Measurements from ENCODE around the gene ROR2. TPM values are rescaled to one million over a fixed set of nuclear protein-coding genes. Genes with fewer than 3 reads are reported as not detected.

ROR2 gene
- total and polyA plus RNA-seq, 2 of the 13 experiments (the other 11 are each of a cell fraction or from before 2014, with no cell fraction given): not detected

DNA sequence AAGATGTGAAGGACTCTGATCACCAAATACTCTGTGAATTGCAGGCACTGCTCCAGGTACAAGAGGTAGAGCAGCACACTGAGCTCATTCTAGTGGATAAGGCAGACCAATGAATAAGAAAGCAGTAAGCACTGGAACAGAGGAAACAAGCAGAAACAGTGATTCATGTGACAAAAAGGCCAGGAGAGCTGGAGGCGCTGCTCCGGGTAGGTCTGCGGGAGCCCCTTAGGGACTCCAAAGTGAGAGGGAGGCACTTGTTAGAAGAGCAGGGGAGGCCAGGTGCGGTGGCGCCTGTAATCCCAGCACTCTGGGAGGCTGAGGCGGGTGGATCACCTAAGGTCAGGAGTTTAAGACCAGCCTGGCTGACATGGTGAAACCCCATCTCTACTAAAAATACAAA, 294.8 kb downstream of the ROR2 start (continued):
- TF ChIP-seq, protein P1, sequence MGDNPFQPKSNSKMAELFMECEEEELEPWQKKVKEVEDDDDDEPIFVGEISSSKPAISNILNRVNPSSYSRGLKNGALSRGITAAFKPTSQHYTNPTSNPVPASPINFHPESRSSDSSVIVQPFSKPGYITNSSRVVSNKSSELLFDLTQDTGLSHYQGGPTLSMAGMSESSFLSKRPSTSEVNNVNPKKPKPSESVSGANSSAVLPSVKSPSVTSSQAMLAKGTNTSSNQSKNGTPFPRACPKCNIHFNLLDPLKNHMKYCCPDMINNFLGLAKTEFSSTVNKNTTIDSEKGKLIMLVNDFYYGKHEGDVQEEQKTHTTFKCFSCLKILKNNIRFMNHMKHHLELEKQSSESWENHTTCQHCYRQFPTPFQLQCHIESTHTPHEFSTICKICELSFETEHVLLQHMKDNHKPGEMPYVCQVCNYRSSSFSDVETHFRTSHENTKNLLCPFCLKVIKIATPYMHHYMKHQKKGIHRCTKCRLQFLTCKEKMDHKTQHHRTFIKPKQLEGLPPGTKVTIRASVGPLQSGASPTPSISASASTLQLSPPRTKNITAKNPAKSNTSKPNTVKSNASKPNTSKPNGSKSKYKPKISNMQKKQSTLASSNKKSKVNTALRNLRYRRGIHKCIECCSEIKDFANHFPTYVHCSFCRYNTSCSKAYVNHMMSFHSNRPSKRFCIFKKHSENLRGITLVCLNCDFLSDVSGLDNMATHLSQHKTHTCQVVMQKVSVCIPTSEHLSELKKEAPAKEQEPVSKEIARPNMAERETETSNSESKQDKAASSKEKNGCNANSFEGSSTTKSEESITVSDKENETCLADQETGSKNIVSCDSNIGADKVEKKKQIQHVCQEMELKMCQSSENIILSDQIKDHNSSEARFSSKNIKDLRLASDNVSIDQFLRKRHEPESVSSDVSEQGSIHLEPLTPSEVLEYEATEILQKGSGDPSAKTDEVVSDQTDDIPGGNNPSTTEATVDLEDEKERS (CRISPR knock-in tag; IDR thresholded peaks at IDR 0.05): no peak
- TF ChIP-seq MIXL1 (CRISPR knock-in tag; IDR thresholded peaks at IDR 0.05): no peak

DNA sequence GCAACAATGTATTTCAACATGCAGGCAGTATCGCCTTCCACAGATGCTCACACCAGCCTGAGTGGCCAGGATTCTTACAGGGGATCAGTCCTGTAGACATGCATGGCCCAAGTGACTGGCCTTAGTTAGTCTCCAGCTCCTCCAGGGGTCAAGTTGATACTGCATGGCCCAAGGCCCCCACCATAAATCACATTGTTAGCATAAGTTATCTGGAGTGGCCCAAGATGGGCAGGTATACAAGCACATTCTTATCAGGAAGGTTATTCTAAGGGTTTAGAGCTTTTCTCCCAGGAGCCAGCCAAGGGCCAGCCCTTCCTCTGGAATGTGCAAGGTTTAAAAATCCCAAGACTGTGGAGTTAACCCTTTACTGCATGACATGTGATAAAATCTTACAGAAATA, 295.5 kb downstream of the ROR2 start:
- Histone ChIP-seq H3K4me1 (ENCODE audit: insufficient read depth, low read length) (no peaks in the 10 kb centered on the region), H3K9me3 (ENCODE audit: low read length) (no peaks in the 10 kb centered on the region), H3K27ac (ENCODE audit: extremely low read length, insufficient read depth, low read length) (no peak overlapping the region), H3K36me3 (replicated peaks in 1 of 2; ENCODE audit: control insufficient read depth in 1 of 2, insufficient read depth in 2 of 2, low read length in 2 of 2) (no peaks in the 10 kb centered on the region), H4K20me1 (ENCODE audit: insufficient read depth, low read length) (no peaks in the 10 kb centered on the region), H3K79me2 (ENCODE audit: insufficient read depth, low read length) (no peaks in the 10 kb centered on the region), H3K4me2 (ENCODE audit: low read depth, low read length) (no peak overlapping the region), H3K4me3 (replicated peaks in 1 of 3; ENCODE audit: insufficient read depth in 1 of 3, low read depth in 2 of 3, low read length in 3 of 3) (no peak overlapping the region), H3K9ac (ENCODE audit: insufficient read depth, low read depth, low read length) (no peak overlapping the region), H3K27me3 (ENCODE audit: control insufficient read depth in 1 of 2, insufficient read depth in 2 of 2, low read length in 2 of 2) (peaks cover 0 to 12% of the 10 kb centered on the region in 2 experiments; a peak in 2 of 5 replicates), H2AFZ (ENCODE audit: low read length) (no peak overlapping the region)
- ChIA-PET POLR2A (no interaction called here), CTCF (ENCODE audit: low intra/inter-chr PET ratio, low total read pairs) (no interaction called here)
- FAIRE-seq (no peak), ATAC-seq (no peak), DNase-seq (ENCODE audit: low spot score) (no peak)
- WGBS (ENCODE audit: low lambda C conversion rate): 38% methylated on average over 1 of the region's 1 CpG
- no TSS peak for BruUV-seq (replicated peaks)
- intact Hi-C loops (cut with micrococcal nuclease; ENCODE audit: unreplicated experiment) (no loop called here), in situ Hi-C loops (cut with HindIII; ENCODE audit: extremely low pct_ligation_motif_present, low pct_unique_long_range_greater_than_20kb) (no loop called here)
- TF ChIP-seq, protein P2, sequence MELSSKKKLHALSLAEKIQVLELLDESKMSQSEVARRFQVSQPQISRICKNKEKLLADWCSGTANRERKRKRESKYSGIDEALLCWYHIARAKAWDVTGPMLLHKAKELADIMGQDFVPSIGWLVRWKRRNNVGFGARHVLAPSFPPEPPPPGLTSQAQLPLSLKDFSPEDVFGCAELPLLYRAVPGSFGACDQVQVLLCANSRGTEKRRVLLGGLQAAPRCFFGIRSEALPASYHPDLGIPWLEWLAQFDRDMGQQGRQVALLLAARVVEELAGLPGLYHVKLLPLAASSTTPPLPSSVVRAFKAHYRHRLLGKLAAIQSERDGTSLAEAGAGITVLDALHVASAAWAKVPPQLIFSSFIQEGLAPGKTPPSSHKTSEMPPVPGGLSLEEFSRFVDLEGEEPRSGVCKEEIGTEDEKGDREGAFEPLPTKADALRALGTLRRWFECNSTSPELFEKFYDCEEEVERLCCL (CRISPR knock-in tag; IDR thresholded peaks at IDR 0.05; ENCODE audit: borderline replicate concordance): no peak
- no peak for TF ChIP-seq POLR2A (IDR thresholded peaks at IDR 0.05; ENCODE audit: insufficient read depth in 1 of 2, low read depth in 2 of 2, low read length in 2 of 2)
- TF ChIP-seq ISX (CRISPR knock-in tag; conservative IDR thresholded peaks at IDR 0.05): no peak
- TF ChIP-seq ARID2 (CRISPR knock-in tag; IDR thresholded peaks at IDR 0.05; ENCODE audit: borderline replicate concordance): no peak
- no peak for TF ChIP-seq RBM39 (IDR thresholded peaks at IDR 0.05; ENCODE audit: low read depth, low read length, poor library complexity, severe bottlenecking)
- no peak for TF ChIP-seq KDM4B (CRISPR knock-in tag; IDR thresholded peaks at IDR 0.05)
- TF ChIP-seq, protein P3, sequence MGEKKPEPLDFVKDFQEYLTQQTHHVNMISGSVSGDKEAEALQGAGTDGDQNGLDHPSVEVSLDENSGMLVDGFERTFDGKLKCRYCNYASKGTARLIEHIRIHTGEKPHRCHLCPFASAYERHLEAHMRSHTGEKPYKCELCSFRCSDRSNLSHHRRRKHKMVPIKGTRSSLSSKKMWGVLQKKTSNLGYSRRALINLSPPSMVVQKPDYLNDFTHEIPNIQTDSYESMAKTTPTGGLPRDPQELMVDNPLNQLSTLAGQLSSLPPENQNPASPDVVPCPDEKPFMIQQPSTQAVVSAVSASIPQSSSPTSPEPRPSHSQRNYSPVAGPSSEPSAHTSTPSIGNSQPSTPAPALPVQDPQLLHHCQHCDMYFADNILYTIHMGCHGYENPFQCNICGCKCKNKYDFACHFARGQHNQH (CRISPR knock-in tag; IDR thresholded peaks at IDR 0.05): no peak
- no peak for TF ChIP-seq LCORL (IDR thresholded peaks at IDR 0.05)
- TF ChIP-seq LCORL (CRISPR knock-in tag; IDR thresholded peaks at IDR 0.05): no peak
- no peak for TF ChIP-seq PHF21A (CRISPR knock-in tag; IDR thresholded peaks at IDR 0.05)
- TF ChIP-seq BHLHE40 (IDR thresholded peaks at IDR 0.05; ENCODE audit: low read length): no peak
- no peak for TF ChIP-seq ZNF614 (CRISPR knock-in tag; IDR thresholded peaks at IDR 0.05; ENCODE audit: borderline replicate concordance)
- TF ChIP-seq SP2 (CRISPR knock-in tag; IDR thresholded peaks at IDR 0.05): no peak
- TF ChIP-seq, protein P4, sequence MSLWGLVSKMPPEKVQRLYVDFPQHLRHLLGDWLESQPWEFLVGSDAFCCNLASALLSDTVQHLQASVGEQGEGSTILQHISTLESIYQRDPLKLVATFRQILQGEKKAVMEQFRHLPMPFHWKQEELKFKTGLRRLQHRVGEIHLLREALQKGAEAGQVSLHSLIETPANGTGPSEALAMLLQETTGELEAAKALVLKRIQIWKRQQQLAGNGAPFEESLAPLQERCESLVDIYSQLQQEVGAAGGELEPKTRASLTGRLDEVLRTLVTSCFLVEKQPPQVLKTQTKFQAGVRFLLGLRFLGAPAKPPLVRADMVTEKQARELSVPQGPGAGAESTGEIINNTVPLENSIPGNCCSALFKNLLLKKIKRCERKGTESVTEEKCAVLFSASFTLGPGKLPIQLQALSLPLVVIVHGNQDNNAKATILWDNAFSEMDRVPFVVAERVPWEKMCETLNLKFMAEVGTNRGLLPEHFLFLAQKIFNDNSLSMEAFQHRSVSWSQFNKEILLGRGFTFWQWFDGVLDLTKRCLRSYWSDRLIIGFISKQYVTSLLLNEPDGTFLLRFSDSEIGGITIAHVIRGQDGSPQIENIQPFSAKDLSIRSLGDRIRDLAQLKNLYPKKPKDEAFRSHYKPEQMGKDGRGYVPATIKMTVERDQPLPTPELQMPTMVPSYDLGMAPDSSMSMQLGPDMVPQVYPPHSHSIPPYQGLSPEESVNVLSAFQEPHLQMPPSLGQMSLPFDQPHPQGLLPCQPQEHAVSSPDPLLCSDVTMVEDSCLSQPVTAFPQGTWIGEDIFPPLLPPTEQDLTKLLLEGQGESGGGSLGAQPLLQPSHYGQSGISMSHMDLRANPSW (CRISPR knock-in tag; IDR thresholded peaks at IDR 0.05; ENCODE audit: borderline replicate concordance): no peak
